ENCODE results near the gene CTCFL.

The CTCFL gene

DNA sequence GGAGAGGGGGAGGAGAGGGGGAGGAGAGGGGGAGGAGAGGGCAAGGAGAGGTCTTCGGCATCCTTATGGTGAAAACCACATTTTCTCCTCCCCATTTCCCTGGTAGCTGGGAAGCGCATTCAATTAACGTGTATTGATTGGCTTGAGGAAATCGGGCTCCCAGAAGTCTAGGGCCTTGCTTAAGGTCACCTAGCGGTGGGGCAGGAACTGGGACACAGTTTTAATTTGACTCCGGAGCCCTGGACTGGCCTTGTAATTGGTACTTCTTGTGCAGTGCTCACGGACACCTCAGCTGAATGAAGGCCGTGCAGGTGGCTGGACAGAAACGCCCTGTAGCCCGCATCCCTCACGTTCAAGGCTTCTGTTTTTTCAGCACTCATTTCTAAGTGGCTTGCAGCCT lies 42.8 kb downstream of the CTCFL start:
- no peak for DNase-seq (ENCODE audit: extremely low read depth, low read depth)
- TF ChIP-seq, protein P1, sequence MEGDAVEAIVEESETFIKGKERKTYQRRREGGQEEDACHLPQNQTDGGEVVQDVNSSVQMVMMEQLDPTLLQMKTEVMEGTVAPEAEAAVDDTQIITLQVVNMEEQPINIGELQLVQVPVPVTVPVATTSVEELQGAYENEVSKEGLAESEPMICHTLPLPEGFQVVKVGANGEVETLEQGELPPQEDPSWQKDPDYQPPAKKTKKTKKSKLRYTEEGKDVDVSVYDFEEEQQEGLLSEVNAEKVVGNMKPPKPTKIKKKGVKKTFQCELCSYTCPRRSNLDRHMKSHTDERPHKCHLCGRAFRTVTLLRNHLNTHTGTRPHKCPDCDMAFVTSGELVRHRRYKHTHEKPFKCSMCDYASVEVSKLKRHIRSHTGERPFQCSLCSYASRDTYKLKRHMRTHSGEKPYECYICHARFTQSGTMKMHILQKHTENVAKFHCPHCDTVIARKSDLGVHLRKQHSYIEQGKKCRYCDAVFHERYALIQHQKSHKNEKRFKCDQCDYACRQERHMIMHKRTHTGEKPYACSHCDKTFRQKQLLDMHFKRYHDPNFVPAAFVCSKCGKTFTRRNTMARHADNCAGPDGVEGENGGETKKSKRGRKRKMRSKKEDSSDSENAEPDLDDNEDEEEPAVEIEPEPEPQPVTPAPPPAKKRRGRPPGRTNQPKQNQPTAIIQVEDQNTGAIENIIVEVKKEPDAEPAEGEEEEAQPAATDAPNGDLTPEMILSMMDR (IDR thresholded peaks at IDR 0.05; ENCODE audit: low read depth, low read length): no peak

- TF ChIP-seq, protein P1 (IDR thresholded peaks at IDR 0.05; ENCODE audit: low read depth, low read length): no peak
- DNase-seq (ENCODE audit: extremely low read depth, low read depth): no peak
Observed at GRCh38 chr20:57481281-57481711, 43.6 kb downstream of the CTCFL start.

DNA sequence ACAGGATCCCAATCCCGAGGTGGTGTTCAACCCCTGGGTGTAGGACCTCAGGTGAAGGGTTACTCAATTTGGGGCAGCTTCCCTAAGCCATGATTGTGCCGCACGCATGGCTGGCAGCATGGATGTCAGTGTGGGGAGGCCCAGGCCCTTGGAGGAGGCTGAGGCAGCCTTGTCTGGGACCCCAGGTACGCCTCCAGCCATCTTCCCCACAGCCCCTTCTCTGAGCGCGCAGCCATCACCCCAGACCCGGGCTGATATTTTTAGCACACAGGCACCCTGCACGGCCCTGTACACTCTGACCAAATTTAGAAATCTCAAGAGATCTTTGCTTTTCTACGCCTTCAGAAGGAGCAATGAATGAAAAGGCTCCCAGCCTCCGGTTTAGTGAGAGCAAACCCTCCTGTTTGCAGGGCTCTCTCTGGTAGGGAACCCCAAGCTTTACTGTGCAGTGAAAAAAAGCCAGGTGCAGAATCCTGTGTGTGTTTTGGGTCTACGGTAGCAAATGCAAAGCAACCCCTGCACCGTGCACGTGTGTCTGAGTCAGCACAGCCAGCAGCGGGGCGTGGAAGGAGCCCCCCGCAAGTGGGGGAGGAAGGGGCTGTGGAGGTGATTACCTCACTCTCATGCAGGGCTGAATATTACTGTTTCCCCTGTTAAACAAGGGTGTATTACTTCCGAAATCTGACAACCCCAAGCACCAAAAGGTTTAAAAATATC lies 44.3 kb downstream of the CTCFL start:
- DNase-seq (ENCODE audit: extremely low read depth, low read depth): no peak
- TF ChIP-seq, protein P1 (IDR thresholded peaks at IDR 0.05; ENCODE audit: low read depth, low read length): no peak

- DNase-seq (ENCODE audit: extremely low read depth, low read depth): no peak
- TF ChIP-seq, protein P1 (IDR thresholded peaks at IDR 0.05; ENCODE audit: low read depth, low read length): no peak
Observed at GRCh38 chr20:57479196-57479595, 45.7 kb downstream of the CTCFL start.

GRCh38 chr20:57478176-57478575 lies 46.8 kb downstream of the CTCFL start:
- no peak for DNase-seq (ENCODE audit: extremely low read depth, low read depth)
- TF ChIP-seq, protein P1 (IDR thresholded peaks at IDR 0.05; ENCODE audit: low read depth, low read length): no peak

DNA sequence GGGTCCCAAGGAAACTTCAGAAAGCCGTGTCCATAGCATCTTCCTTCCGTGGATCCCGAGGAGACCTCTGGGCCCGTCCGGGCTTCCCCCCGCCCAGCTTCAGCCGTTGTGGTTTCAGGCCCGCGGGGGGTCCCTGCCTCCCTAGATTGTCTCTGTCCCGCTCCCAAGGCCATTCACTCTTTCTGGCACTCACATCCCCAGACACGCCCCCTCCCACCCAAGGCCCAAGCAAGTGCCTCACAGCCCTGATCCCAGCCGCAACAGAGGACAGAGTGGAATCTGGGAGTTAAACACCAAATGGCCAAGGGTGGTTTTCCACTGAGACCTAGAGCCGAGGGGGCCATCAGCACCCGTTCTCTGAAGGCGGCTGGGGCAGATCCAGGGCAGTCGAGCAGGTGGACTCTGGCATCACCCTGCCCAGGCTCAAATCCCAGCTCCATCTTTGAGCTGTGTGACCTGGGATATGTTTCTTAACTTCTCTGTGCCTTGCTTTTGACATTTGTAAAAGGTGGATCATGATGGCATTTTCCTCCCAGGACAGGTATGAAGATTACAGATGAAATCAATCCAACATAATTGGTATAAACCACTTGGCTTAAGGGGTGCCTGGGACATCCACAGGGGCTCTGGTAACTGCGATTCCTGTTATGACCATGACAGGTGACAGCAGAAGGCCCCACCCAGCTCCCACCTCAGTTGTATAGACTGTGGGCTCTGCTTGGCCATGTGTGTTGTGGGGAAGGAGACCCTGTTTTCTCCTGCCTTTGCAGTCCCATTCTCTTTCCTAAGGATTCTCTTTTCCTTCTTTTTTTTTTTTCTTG lies 48.1 kb downstream of the CTCFL start:
- TF ChIP-seq, protein P1 (IDR thresholded peaks at IDR 0.05; ENCODE audit: low read depth, low read length): no peak
- DNase-seq (ENCODE audit: extremely low read depth, low read depth): no peak

DNA sequence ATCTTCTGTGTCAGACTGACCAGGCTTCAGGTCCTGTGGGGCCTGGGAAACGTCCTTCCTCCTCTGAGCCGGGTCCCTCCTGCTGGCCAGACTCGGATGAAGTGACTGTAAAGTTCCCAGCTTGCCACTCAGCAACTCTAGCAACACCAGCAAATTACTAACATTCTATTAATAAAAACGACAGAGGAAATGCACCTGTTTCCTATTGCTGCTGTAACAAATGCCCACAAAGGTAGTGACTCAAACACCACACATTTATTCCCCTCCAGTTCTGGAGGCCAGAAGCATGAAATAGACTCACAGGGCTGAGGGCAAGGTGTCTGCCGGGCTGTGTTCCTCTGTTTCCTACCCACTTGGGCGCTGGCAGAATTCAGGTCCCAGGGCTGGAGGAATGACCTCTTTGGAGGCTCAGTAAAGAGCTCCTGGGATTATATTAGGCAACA lies 48.8 kb downstream of the CTCFL start:
- TF ChIP-seq, protein P1 (IDR thresholded peaks at IDR 0.05; ENCODE audit: low read depth, low read length): no peak
- DNase-seq (ENCODE audit: extremely low read depth, low read depth): no peak
